T-helper 1 cell treated with Interleukin-12 subunit alpha and Interleukin-12 subunit beta and Interleukin-4 antibody, amounts not matched to agents 30 ng/mL and 1 ng/mL, for 36 hours (primary cell): Measurements from ENCODE around the gene TARBP1. TPM values are rescaled to one million over a fixed set of nuclear protein-coding genes. Genes with fewer than 3 reads are reported as not detected.

Experiments used
- intact Hi-C: fragments of 100-400 bp; cut with micrococcal nuclease; formaldehyde crosslinking; loops from one replicate; pipeline ENCODE4 v1.15.1; 2024
- total RNA-seq: library from RNA; stranded (reverse); gene quantifications from 2 replicates; pipeline ENCODE4 v1.2.3, GENCODE V29; 2022

The TARBP1 gene
- total RNA-seq, 1 donor from 2014 or later = 44.6 TPM

DNA sequence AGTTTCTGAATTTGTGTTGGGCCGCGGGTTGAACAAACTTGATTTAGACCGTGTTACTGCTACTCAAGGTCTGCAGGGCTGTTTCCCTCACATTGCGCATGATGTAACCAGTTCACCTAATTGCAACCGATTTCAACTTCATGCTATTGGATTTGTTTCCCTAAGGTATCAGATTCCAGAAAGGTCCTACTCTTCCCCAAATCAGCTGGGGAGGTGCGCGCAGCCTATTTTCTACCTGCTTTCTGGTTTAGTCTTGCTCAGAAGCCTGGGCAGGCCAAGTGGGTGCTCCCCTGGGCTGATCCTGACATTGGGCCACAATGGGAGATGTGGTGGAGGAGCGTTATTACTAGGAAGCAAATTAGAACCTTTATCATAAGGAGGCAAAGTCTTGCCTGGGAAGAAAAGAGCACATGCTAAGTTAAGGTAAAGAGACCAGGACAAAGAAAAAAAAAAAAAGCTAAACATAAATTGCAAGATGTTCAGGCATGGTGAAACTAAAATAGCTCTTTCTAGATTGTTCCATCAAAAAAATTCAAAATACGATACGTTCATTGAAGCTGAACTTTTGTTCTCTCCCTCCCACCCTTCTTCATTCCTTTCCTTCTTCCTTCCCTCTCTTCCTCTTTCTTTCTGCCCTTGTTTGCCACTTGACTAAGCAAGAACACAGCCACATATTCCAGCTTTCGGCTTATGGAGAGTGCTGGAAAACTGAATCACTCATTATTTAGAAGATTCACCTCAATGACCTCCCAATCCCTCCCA, 28.8 kb upstream of the TARBP1 start:
- intact Hi-C loops = no loop called here

DNA sequence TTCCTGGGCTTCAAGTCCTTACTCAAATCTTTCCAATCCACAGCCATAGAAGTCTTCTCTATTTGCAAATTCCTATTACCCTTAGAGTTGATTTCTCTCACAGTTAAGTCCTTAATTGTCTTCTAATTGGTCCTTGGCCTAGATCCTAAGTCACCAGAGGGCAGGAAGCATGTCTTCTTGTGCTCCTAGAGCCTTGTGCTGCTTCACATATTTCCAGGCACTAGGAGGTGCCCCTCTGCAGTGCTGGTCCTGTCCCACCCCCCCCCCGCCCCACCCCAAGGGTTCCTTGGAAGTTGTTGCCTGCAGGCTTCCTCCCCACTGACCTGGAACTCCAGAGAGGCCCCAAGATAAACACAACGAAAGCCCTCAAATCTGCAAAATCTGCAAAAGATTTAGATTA, 28.1 kb upstream of the TARBP1 start:
- intact Hi-C loops = no loop called here

DNA sequence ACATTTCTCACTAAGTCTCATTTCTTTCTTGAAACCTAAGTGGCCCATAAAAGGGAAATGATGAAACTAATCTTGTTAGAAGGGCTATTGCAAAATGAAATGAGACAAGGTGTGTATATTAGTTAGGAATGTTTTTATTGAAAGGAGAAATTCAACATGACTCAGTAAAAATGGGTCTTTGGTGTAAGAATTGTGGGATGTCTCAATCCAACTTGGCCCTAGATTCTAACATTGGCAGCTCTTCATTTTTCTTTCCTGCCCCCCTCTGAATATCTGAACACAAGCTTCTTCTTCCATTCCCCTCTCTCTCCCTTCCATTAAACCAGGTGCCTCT, 26.8 kb upstream of the TARBP1 start:
- intact Hi-C loops = no loop called here

DNA sequence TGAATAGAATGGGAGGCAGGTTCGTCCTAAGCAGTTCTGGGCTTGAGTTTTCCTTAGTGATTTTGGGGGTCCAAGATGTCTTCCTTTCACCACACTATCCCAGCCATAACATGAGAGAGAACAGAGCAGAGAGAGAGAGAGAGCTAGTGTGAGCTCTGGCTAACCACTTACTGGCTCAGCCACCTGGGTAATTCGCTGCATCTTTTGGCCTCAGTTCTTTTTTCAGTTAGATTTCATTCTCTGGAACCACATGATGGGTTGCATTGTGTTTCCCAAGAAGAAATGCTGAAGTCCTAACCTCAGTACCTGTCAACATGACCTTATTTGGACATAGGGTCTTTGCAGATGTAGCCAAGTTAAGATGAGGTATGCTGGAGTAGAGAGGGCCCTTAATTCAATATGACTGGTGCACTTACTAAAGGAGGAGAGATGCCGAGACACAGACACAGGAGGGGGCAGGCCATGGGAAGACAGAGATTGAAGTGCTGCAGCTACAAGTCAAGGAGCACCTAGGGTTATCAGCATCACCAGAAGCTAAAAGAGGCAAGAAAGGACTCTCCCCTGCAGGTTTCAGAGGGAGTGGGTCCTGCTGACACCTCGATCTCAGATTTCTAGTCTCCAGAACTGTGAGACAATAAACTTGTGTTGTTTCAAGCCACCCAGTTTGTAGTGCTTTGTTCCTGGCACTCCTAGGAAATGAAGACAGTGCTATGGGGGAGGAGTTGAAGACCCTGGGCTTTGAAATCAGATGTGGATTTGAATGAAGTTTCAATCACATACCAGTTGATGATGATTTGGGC, 26.2 kb upstream of the TARBP1 start:
- intact Hi-C loops = loop anchor here (5.0 kb wide), 1 partner anchor 1637 kb away; the partner anchor contains the start of gene GPR137B

DNA sequence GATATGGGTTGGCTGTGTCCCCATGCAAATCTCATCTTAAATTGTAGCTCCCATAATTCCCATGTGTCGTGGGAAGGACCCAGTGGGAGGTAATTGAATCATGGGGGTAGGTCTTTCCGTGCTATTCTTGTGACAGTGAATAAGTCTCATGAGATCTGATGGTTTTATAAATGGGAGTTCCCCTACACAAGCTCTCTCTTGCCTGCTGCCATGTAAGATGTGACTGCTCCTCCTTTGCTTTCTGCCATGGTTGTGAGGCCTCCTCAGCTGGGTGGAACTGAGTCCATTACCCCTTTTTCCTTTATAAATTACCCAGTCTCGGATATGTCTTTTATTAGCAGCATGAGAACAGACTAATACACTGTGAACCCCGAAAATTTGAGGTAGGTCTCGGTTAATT, 25.3 kb upstream of the TARBP1 start:
- intact Hi-C loops = loop anchor here (5.0 kb wide), 1 partner anchor 1638 kb away; the partner anchor contains the start of gene GPR137B

DNA sequence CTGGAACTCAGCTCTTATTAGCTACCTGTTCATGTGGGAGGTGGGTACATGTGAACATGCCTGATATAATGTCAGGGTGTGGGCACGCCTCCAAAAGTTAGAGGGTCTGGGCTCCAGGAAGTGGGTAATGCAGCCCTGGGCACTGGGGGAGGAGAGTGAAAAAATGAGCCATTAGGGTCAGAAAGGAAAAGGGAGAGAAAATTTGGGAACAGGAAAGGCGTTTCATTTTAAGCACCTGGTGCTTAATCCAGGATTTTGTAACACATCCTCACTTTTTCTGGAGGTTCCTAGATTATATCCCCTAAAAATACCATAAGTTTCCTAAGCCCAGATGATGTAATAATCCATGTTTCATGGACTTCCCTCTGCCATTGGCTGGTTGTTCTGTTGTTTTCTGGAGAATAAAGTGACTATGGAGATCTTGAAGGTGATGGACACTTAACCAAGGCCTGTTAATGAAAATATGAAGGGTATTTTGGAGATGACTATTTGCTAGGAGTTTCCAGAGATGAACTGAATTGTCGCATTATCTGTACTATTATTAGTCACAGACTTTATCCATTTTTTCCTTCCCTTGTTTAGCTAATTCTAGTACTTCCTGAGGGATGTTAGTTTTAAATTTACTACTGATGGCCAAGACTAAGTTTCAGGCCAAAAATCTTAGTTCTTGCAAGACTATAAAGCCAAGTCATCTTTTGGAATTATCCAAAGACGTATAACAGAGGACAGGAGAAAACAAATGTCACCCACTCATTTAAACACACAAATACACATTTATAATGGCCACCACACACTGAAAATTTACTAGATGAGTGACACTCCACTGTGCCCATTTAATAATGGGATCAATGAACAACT, 24.4 kb upstream of the TARBP1 start:
- intact Hi-C loops = loop anchor here (5.0 kb wide), 1 partner anchor 1639 kb away; the partner anchor contains the start of gene GPR137B

DNA sequence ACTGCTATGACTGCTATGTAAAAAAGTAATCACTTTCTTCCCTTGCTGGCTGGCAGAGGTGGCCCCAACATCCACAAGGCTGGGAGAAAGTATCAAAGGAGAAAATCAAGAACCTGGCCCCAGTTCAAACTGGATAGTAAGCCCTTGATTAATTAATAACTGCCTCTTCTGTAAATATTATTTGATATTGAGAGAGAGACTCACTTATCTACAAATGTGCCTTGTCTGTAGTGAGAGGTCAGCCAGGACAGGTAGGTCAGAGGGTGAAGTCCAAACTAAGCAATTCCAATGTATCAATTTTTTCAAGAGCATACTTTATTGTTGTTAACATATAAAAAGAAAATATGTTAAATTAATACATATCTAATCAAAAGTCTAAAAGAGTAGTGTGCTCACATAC, 23.8 kb upstream of the TARBP1 start:
- intact Hi-C loops = loop anchor here (5.0 kb wide), 1 partner anchor 1640 kb away; the partner anchor contains the start of gene GPR137B

DNA sequence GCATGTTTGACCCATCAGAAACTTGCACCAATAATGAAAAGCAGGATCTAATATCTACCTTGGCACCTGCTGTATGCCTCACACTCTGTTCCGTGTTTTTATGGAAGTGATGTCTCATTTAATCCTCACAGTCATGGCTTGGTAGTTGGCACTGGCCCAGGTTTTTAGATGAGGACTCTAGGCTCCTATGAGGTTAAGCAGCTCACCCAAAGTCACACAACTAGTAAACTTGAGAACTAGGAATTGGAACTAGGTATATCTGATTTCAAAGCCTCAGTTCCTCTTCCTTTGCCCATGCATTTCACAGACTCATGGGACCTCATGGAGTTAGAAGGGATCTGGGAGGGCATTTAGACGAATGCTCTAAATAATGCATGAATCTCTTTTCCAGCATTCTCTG, 21.3 kb upstream of the TARBP1 start:
- intact Hi-C loops = loop anchor here (5.0 kb wide), 1 partner anchor 1642 kb away; the partner anchor contains the start of gene GPR137B

DNA sequence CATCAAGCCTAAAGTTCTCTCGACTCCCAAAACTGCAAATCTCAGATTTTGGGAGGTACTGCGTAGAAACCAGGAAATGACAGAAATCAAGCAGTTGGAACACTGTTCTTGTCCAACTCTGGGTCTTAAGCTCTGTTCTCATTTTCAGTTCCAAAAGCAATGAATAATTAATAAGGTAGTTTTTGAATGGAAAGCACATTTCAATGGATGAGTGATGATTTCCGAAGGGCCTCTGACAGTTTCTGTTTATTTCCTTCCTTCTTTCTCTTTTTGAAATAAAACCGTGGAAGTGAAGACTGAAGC, 20.9 kb upstream of the TARBP1 start:
- intact Hi-C loops = loop anchor here (1.0 to 5.0 kb wide), 18 partner anchors 21 to 1642 kb away; partner anchors contain the start of genes ARID4B, GGPS1, GPR137B and TARBP1

DNA sequence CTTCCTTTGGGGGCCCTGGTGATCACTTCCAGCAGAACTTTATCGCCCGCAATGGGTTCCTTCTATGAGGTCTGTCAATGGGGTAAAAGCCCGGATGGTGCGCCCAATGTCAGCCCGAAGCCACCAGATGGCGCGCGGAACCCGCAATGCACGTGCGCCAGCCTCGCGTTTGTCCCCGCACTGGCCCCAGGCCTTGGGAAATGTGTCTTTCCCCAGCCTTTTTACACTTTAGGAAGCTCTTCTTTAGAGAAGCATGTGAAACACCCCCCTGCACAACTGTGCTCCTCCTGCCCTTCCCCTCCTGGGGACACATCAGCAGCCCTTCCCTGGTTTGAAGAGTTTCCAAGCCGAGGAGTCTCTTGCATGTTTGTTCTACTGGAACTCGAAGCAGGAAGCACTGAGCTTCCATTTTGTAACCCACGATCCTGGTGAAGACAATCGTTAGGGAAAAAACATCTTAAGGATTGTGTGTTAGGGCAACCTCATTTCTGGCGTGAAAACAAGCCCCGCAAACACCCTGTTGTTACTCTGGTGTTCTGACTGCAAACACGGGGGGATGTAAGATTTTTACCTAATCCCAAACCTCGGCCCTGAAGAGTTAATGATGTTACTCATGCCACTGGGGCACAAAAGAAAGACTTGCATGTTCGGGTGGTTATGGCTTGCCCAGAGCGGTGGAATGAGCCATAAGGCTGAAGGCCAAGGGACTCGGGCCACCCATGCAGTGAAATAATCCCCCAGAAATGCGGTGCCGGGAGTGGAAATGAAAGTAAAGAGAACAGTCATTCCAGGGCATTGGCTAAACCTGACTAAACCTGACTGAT, 20.4 kb upstream of the TARBP1 start:
- intact Hi-C loops = loop anchor here (1.0 to 5.0 kb wide), 17 partner anchors 20 to 918 kb away; partner anchors contain the start of genes ARID4B, GGPS1 and TARBP1

DNA sequence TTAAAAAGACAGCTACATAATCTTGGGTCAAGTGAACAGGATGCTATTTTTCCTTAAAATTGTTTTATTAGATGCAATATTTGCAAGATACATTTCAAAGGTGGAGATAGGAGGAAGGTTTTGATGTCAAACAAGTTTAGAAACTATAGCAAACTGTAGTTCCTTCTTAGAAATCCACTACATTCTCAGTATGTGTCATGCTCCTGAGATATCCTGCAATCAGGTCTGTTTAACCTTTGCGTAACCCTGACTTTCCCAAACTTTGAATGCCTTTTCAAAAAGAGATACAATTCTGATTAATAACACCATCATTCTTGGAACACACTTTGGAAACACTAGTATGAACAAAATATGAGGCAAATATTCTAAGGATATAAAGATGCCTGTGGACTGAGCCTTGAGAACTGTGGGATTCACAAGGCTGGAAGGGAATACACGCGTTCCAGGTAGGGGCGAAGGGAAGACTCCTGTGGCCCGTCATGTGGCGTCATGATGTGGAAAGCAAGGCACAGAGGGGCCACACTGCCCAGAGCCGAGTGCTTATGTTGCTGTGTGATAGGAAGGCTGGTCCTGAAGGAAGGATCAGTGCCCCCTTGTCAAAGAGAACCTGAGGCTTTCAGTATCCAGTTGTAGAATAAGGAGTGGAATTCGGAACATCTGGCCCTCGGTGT, 19.6 kb upstream of the TARBP1 start:
- intact Hi-C loops = loop anchor here (1.0 to 5.0 kb wide), 17 partner anchors 19 to 919 kb away; partner anchors contain the start of genes ARID4B, GGPS1 and TARBP1

DNA sequence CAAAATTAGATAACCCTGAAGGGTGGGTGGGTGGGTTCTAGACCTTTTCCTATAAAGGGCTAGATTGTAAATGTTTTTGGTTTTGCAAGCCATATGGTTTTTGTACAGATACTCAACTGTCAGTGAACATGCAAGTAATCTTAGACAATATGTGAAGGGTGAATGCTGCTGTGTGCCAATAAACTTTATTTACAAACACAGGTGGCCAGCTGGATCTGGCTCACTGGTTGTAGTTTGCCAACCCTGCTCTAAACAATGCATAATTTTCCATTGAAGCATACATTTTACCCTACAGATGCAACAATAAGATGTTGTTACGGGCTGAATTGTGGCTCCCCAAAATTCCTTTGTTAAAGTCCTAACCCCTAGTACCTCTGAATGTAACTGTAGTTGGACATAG, 18.6 kb upstream of the TARBP1 start:
- intact Hi-C loops = loop anchor here (5.0 kb wide), 2 partner anchors 275 to 830 kb away; partner anchors contain the start of genes ARID4B and GGPS1

DNA sequence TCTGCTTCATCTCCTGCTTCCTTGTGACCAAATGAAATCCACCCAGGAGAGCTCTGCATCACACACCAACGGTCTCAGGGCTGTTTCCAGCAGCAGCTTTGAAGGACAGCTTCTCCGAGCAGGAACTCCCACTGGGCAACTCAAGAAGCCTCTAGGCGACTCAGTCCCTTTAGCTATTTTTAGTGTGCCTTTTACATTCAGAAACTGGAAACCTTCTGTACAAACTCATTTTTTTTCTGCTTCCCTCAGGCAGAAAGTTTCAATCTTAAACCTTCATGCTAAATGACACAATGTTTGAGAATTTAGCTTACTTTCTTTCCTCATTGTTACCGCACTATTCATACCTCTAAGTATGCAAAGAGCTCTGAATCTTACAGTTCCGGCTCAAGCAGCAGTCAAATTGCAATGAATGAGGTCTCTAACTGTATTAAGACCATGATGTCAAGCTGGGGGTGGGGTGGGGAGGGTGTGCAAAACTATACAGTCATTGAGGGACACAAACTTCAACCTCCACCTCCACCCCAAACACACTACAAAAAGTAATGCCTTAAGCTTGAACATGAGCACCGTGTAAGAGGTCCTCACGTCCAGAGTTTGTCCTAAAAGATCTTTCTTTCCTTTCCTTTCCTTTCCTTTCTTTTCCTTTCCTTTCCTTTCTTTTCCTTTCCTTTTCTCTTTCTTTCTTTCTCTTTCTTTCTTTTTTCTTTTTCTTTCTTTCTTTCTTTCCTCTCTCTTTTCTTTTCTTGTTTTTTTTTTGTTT, 16.4 kb upstream of the TARBP1 start:
- intact Hi-C loops = loop anchor here (5.0 kb wide), 2 partner anchors 277 to 832 kb away; partner anchors contain the start of genes ARID4B and GGPS1

DNA sequence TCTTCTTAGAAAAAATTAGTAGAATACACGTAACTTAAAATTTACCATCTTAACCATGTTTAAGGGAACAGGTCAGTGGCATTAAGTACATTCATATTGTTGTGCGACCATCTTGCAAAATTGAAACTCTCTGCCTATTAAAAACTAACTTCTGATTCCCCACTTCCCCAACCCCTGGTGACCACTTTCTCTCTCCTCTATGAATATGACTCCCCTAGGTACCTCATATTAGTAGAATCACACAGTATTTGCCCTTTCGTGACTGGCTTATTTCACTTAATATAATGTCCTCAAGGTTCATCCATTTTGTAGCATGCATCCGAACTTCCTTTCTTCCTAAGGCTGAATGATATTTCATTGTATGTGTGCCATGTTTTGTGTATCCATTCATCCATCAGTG, 15.1 kb upstream of the TARBP1 start:
- intact Hi-C loops = no loop called here

DNA sequence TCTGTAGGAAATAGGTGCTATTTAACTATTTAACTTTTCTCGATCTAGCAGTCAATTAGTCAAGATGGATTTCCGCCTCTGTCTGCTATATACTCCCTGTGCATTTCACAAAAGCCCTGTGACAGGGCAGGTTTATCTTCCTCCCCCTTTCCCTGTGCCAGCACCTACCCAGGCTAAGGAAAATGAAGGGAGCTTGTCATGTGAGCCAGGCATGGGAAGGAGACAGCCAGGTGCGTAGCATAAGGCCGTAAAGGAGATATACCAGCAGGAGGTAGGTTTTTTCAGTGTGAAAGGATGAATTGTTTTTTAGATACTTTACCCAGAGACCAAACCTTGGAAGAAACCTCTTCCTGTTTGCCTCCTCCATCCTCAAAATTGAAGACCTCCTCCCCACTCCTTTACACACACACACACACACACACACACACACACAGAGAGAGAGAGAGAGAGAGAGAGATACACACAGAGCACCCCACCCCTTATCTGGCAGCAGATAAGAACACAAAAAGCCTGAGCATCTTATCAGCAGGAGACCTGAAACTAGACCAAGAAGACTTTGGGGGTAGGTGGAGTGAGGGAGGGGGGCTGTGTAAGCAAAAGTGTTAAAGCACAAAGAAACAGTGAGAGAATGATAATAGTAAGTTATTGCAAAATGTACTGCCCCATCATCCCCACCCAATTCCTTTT, 12.0 kb upstream of the TARBP1 start:
- intact Hi-C loops = no loop called here

DNA sequence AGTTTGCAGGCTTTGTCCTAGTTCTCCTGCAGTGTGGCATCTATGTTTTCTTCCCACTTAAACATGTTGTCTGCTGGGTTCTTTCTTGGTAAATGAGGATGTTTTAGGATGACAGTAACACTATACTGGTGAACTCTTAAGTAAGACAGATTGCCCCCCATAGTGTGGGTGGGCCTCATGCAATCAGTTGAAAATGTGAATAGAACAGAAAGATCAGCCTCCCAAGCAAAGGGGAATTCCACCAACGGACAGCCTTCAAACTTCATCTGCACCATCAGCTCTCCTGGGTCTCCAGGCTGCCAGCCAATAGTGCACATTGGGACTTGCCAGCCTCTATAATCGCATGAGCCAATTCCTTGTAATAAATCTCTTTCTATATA, 10.7 kb upstream of the TARBP1 start:
- intact Hi-C loops = loop anchor here (2.0 to 5.0 kb wide), 2 partner anchors 523 to 763 kb away; no protein-coding TSS in a partner anchor

DNA sequence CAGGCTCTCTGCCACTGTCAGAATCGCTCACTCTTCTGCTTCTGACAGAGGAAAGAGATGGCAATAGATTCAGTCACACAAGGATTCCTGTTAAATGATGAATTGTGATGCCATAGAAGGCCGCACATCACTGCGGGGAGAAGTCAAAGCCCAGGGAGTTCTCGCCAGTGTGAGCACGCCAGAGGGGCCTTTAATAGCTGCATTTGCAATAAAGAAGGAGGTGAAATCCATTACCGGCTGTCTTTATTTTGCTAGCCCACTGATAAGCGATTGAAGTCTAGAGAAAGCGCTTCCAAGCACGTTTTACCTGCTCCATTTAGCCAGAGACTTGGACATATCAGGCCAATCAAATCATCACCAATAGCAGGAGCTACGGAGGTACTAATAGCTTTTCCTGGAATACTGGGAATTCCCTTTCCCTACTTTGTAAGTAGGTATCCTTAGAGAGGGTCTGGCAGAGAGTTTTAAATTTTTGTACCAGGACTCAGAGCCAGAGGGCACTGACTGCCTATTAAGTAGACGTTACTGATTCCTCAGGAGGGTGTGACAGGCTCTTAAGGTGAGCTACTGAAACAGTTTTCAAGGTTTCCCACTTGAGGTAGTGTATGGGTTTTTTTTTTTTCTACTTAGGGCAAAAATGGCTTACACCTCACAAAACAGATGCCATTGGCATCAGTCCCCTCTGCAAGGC, 10.2 kb upstream of the TARBP1 start:
- intact Hi-C loops = loop anchor here (2.0 to 5.0 kb wide), 2 partner anchors 524 to 763 kb away; no protein-coding TSS in a partner anchor
